ENCODE data around the gene SH2D3C. TPM values are rescaled to one million over a fixed set of nuclear protein-coding genes. Genes with fewer than 3 reads are reported as not detected.

The SH2D3C gene
- total and polyA plus RNA-seq, 10 of the 15 experiments (the other 5 are each of a cell fraction or from before 2014, with no cell fraction given), result 1.2 to 23.5 (median 16.2) TPM

DNA sequence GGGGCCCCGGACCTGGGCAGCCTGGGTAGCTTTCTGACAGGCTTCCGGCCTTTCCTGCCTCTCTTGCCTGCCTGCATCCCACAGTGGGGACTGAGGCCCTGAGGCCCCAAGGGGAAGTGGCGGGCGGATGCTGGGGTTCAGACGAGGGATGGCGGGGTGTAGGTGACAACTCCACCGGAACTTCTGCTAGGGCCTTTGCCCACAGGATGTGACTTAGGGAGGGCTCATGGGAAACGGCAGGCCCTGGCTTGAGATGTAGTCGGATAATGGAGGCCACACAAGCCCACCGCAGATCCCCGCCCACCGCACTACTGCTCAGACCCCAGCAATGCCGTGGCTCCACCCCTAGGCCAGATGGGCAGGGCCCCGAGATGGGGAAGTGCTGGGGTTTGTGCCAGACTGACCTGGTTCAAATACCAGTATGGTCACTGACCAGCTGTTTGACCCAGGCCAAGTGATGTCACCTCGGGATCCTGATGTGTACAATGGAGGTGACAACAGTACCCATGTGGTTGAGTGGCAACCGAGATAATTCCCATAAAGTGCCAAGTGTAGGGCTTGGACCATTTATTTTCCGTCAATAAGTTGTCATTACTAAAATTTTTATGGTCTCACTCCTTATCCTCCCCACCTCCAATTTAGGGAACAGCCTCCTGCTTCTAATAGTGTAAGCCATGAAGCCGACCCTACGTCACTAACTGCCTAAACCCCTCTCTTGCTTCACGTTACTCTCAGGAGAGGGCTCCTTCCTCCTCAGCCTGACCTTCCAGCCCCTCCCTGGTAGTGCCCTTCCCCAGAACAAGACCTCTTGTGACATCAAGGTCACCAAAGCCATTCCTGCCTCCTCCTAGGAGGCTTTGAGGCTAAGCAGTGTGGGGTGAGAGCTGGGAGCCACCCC, 4.9 kb upstream of the SH2D3C start (continued):
- TF ChIP-seq LARP7 (IDR thresholded peaks at IDR 0.05), result no peak
- no peak for TF ChIP-seq YBX1 (IDR thresholded peaks at IDR 0.05)
- no peak for TF ChIP-seq EP300 (IDR thresholded peaks at IDR 0.05; ENCODE audit: borderline replicate concordance in 1 of 2, control insufficient read depth in 1 of 2, low read depth in 2 of 2, low read length in 2 of 2)
- TF ChIP-seq ATF7 (IDR thresholded peaks at IDR 0.05; ENCODE audit: low read depth), result no peak
- no peak for TF ChIP-seq TARDBP (IDR thresholded peaks at IDR 0.05; ENCODE audit: borderline replicate concordance)
- no peak for TF ChIP-seq KAT2A (conservative IDR thresholded peaks at IDR 0.05; ENCODE audit: control insufficient read depth, low read depth, low read length)
- no peak for TF ChIP-seq IRF4 (IDR thresholded peaks at IDR 0.05; ENCODE audit: low read depth, low read length)
- TF ChIP-seq, protein P1, sequence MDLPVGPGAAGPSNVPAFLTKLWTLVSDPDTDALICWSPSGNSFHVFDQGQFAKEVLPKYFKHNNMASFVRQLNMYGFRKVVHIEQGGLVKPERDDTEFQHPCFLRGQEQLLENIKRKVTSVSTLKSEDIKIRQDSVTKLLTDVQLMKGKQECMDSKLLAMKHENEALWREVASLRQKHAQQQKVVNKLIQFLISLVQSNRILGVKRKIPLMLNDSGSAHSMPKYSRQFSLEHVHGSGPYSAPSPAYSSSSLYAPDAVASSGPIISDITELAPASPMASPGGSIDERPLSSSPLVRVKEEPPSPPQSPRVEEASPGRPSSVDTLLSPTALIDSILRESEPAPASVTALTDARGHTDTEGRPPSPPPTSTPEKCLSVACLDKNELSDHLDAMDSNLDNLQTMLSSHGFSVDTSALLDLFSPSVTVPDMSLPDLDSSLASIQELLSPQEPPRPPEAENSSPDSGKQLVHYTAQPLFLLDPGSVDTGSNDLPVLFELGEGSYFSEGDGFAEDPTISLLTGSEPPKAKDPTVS (IDR thresholded peaks at IDR 0.05; ENCODE audit: low read depth, low read length), result no peak
- no peak for TF ChIP-seq MEF2A (IDR thresholded peaks at IDR 0.05; ENCODE audit: insufficient read depth, low read depth, low read length)
- TF ChIP-seq FOS (IDR thresholded peaks at IDR 0.05; ENCODE audit: borderline replicate concordance, extremely low read depth, insufficient read length), result no peak
- no peak for TF ChIP-seq ESRRA (IDR thresholded peaks at IDR 0.05; ENCODE audit: low read length)
- TF ChIP-seq TBL1XR1 (IDR thresholded peaks at IDR 0.05; ENCODE audit: low read depth, low read length), result no peak
- TF ChIP-seq RUNX3 (IDR thresholded peaks at IDR 0.05; ENCODE audit: low read length), result no peak
- no peak for TF ChIP-seq FOXK2 (IDR thresholded peaks at IDR 0.05)
- no peak for TF ChIP-seq ZBED1 (IDR thresholded peaks at IDR 0.05; ENCODE audit: borderline replicate concordance)
- TF ChIP-seq, protein P2, sequence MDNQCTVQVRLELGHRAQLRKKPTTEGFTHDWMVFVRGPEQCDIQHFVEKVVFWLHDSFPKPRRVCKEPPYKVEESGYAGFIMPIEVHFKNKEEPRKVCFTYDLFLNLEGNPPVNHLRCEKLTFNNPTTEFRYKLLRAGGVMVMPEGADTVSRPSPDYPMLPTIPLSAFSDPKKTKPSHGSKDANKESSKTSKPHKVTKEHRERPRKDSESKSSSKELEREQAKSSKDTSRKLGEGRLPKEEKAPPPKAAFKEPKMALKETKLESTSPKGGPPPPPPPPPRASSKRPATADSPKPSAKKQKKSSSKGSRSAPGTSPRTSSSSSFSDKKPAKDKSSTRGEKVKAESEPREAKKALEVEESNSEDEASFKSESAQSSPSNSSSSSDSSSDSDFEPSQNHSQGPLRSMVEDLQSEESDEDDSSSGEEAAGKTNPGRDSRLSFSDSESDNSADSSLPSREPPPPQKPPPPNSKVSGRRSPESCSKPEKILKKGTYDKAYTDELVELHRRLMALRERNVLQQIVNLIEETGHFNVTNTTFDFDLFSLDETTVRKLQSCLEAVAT (IDR thresholded peaks at IDR 0.05), result no peak
- no peak for TF ChIP-seq MTA3 (IDR thresholded peaks at IDR 0.05; ENCODE audit: borderline replicate concordance, low read length)
- no peak for TF ChIP-seq ZNF274 (IDR thresholded peaks at IDR 0.05; ENCODE audit: insufficient read depth, insufficient read length)
- no peak for TF ChIP-seq NFXL1 (IDR thresholded peaks at IDR 0.05; ENCODE audit: borderline replicate concordance)
- TF ChIP-seq NFIC (IDR thresholded peaks at IDR 0.05; ENCODE audit: low read depth, low read length), result no peak
- TF ChIP-seq ZNF24 (IDR thresholded peaks at IDR 0.05), result no peak
- TF ChIP-seq, protein P3, sequence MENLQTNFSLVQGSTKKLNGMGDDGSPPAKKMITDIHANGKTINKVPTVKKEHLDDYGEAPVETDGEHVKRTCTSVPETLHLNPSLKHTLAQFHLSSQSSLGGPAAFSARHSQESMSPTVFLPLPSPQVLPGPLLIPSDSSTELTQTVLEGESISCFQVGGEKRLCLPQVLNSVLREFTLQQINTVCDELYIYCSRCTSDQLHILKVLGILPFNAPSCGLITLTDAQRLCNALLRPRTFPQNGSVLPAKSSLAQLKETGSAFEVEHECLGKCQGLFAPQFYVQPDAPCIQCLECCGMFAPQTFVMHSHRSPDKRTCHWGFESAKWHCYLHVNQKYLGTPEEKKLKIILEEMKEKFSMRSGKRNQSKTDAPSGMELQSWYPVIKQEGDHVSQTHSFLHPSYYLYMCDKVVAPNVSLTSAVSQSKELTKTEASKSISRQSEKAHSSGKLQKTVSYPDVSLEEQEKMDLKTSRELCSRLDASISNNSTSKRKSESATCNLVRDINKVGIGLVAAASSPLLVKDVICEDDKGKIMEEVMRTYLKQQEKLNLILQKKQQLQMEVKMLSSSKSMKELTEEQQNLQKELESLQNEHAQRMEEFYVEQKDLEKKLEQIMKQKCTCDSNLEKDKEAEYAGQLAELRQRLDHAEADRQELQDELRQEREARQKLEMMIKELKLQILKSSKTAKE (IDR thresholded peaks at IDR 0.05; ENCODE audit: low read depth, poor library complexity, severe bottlenecking), result no peak
- TF ChIP-seq SUPT20H (IDR thresholded peaks at IDR 0.05; ENCODE audit: borderline replicate concordance, control insufficient read depth, low read depth, low read length), result no peak
- TF ChIP-seq BACH1 (IDR thresholded peaks at IDR 0.05; ENCODE audit: borderline replicate concordance), result 0 out of 2 replicates have a peak, but pooled peaks have one; percentile 8
- no peak for TF ChIP-seq HDAC6 (IDR thresholded peaks at IDR 0.05; ENCODE audit: unreplicated experiment)
- TF ChIP-seq, protein P4, sequence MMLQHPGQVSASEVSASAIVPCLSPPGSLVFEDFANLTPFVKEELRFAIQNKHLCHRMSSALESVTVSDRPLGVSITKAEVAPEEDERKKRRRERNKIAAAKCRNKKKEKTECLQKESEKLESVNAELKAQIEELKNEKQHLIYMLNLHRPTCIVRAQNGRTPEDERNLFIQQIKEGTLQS (IDR thresholded peaks at IDR 0.05; ENCODE audit: borderline replicate concordance, extremely low read depth, low read depth, low read length), result no peak

Data from GM12878 (cell line).